Stimulated activated memory B cell treated with anti-CD40 and anti-IgM and Interleukin-4, amounts not matched to agents 10 μg/mL and 1 μg/mL and 100 μg/mL, for 72 hours (primary cell): ENCODE measurements around the gene LSM10.

Experiments
- ATAC-seq: fragments of 150-1000 bp; cut with Tn5 transposase; 2 replicates; pipeline ENCODE4 v1.10.0; 2021
- H3K27ac Mint-ChIP-seq: one replicate; pipeline ENCODE4 v1.8.0; 2022; ENCODE audit warnings: mild to moderate bottlenecking, mixed read lengths
- H3K27me3 Mint-ChIP-seq: one replicate; pipeline ENCODE4 v1.8.0; 2022; ENCODE audit warnings: mixed read lengths
- H3K36me3 Mint-ChIP-seq: one replicate; pipeline ENCODE4 v1.8.0; 2022; ENCODE audit warnings: mixed read lengths
- H3K4me1 Mint-ChIP-seq: one replicate; pipeline ENCODE4 v1.8.0; 2022; ENCODE audit warnings: mixed read lengths
- H3K4me3 Mint-ChIP-seq: one replicate; pipeline ENCODE4 v1.8.0; 2022; ENCODE audit warnings: mild to moderate bottlenecking, moderate library complexity, mixed read lengths
- H3K9me3 Mint-ChIP-seq: one replicate; pipeline ENCODE4 v1.8.0; 2022; ENCODE audit warnings: mixed read lengths

LSM10 gene

DNA sequence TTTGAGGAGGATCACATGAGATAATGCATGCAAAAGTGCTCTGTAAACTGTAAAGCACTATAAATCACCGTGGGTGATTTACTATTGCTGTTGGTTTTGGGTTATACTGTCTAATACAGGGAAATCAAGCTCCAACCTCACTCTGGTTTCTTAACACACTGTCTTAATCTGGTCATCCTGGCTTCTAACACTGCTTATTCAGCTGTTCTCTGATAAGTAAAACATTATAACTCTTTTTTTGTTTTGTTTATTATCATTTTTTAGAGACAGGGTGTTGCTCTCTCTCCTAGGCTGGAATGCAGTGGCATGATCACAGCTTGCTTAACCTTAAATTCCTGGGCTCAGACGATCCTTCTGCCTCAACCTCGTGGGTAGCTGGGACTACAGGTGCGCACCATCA, 21.9 kb upstream of the LSM10 start:
- Mint-ChIP-seq H3K36me3 (no peaks in the 10 kb centered on the region), H3K27ac (no peak overlapping the region), H3K27me3 (no peaks in the 10 kb centered on the region), H3K9me3 (no peaks in the 10 kb centered on the region), H3K4me1 (peaks cover 12% of the 10 kb centered on the region), H3K4me3 (no peak overlapping the region)
- no peak for ATAC-seq

DNA sequence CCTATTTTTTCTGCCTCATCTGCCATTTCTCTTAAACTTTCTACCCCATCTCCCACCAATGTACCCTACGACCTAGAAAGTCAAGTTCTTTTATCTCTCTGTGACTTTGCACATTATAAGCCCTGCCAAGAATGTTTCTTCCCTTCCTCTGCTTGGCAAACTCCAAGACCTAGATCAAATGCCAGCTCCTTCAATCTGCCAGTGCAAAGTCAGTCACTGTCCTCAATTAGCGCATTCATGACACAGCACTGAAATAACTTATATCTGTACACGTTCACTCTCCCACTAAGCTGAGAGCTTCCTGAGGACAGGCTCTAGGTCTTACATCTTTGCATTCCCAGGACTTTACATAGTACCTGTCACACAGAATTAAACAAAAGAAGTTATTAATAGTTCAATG, 21.4 kb upstream of the LSM10 start:
- Mint-ChIP-seq H3K4me3 (no peak overlapping the region), H3K27me3 (no peaks in the 10 kb centered on the region), H3K4me1 (peaks cover 12% of the 10 kb centered on the region), H3K9me3 (no peaks in the 10 kb centered on the region), H3K36me3 (no peaks in the 10 kb centered on the region), H3K27ac (no peak overlapping the region)
- ATAC-seq, result no peak

DNA sequence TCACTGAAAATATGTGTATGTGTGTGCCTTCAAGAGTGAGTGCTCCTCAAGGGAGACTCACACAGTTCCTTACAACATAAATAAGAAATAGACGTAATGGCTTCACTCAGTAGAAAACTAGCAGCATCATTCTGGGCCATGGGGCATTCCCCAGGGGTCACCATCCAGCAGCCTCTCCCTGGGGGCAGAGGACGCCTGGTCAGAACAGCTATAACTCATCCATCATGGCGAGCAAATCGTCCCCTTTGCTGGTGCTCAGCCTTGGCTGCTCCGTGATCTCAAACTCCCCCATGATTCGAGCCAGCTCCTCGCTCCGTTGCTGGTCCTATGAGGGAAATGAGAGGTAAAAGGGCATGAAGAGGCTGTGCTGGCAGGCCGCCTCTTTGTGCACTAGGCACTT, 20.2 kb upstream of the LSM10 start:
- Mint-ChIP-seq H3K4me3 (no peak overlapping the region), H3K27me3 (no peaks in the 10 kb centered on the region), H3K9me3 (no peaks in the 10 kb centered on the region), H3K4me1 (peaks cover 12% of the 10 kb centered on the region), H3K27ac (no peak overlapping the region), H3K36me3 (no peaks in the 10 kb centered on the region)
- no peak for ATAC-seq

DNA sequence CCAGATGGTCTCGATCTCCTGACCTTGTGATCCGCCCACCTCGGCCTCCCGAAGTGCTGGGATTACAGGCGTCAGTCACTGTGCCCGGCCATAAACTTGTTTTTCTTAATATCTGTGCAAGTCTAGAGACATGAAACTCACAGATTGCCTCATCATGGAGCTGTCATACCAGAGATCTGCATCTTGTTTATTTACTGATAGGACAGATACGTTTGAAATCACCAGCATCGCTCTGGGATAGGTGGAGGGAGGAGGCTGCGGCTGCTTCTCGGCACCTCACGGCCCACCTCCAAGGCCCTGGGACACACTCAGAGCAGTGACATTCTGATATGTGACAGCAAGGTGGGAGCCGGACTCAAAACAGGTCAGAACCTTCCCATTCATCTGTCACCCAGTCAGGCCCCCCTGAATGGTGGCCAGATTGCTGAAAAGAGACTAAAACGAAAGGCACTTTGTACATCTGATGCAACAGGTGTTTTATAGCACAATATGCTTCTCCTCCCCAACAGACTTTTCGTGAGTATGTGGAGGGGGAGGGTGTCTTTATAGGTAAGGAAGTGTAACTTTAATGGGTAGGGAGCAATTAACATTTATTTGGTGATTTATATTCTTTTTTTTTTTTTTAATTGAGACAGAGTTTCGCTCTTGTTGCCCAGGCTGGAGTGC, 18.1 kb upstream of the LSM10 start:
- no peak overlapping the region for H3K27ac Mint-ChIP-seq
- H3K9me3 Mint-ChIP-seq, result peaks cover 4% of the 10 kb centered on the region
- ATAC-seq, result no peak
- no peaks in the 10 kb centered on the region for H3K27me3 Mint-ChIP-seq
- peaks cover 15% of the 10 kb centered on the region for H3K4me1 Mint-ChIP-seq
- H3K4me3 Mint-ChIP-seq, result no peak overlapping the region
- peaks cover 7% of the 10 kb centered on the region for H3K36me3 Mint-ChIP-seq

DNA sequence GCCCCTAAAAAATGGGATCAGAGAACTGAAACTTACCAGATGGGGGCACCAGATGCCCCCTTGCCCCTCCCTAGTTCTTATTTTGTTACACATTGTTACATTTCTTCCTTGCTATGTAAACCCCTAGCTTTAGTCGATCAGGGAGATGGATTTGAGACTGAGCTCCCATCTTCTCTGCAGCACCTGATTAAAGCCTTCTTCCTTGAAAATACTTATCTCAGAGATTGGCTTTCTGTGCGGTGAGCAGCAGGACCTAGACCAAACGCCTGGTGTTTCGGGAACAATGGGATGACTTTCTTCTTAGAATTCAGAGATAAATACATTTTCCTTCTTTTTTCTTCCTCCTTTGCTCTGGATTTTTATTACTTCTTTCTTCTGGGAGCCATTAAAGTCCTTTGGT, 16.7 kb upstream of the LSM10 start:
- ATAC-seq, result no peak
- Mint-ChIP-seq H3K27me3 (no peaks in the 10 kb centered on the region), H3K27ac (no peak overlapping the region), H3K9me3 (peaks cover 6% of the 10 kb centered on the region), H3K4me3 (no peak overlapping the region), H3K4me1 (peaks cover 10% of the 10 kb centered on the region), H3K36me3 (peaks cover 14% of the 10 kb centered on the region)

DNA sequence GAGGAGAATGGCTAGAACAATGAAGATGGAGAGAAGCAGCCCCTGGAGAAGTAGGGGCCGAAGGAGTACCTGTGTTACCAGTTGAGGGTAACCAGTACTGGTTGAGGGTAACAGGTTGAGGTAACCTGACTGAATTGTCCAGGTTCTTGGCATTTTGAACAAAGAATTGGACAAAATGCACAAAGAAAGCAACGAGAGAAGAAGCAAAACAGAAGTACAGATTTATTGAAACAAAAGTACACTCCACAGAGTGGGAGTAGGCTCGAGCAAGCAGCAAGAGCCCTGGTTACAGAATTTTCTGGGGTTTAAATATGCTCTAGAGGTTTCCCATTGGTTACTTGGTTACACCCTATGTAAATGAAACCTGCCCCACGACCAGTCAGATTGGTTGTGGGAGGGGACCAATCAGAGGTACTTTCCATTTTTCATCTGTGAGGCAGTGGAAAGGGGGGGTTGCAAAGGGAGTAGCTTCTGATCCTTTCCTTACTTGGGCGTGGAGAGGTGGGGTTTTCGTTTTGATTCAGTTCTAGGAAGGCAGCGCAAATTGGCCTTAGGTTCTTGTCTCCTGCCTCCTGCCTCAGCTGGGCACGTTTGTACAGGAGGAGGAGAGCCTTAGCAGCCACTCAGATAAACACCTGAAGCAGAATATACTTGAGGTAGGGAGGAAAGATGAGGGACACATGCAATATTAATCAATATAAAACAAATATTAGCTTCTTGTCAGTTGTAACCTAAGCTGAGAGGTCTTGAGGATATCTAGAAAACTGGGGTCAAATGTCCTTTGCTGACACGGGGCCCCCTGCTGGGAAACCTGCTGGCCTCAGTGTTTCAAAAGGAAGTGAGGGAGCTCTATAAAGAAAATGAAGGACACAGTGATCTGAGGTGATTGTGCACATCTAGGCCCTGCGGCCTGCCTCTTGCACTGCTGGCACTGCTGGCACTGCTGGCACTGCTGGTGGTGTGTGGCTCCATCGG, 14.3 kb upstream of the LSM10 start:
- peaks cover 10% of the 10 kb centered on the region for H3K4me1 Mint-ChIP-seq
- peaks cover 22% of the 10 kb centered on the region for H3K36me3 Mint-ChIP-seq
- H3K4me3 Mint-ChIP-seq, result no peak overlapping the region
- ATAC-seq, result peak; percentile 53
- peaks cover 6% of the 10 kb centered on the region for H3K9me3 Mint-ChIP-seq
- H3K27ac Mint-ChIP-seq, result peak overlapping the region; percentile 16
- no peaks in the 10 kb centered on the region for H3K27me3 Mint-ChIP-seq

DNA sequence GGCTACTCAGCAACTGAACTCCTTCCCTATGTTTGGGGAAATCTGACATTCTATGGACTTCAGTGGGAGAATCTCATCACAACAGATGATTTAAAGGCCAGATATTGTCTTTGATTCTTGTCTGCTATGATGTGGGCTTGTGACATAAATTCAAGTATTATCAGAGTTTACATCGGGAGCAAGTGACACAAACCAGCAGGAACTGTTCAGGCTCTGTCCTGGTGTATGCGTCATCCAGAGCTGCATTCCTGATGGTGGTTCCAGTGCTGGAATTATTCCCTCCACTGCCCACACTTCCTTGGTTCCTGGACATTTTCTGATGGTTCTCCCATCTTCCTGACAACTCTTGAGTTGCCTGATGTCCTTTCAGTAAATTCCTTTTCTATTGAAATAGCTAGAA, 10.8 kb upstream of the LSM10 start:
- H3K27ac Mint-ChIP-seq, result no peak overlapping the region
- H3K9me3 Mint-ChIP-seq, result peaks cover 11% of the 10 kb centered on the region
- H3K4me1 Mint-ChIP-seq, result peaks cover 17% of the 10 kb centered on the region
- no peak for ATAC-seq
- peaks cover 36% of the 10 kb centered on the region for H3K36me3 Mint-ChIP-seq
- no peak overlapping the region for H3K4me3 Mint-ChIP-seq
- H3K27me3 Mint-ChIP-seq, result no peaks in the 10 kb centered on the region

DNA sequence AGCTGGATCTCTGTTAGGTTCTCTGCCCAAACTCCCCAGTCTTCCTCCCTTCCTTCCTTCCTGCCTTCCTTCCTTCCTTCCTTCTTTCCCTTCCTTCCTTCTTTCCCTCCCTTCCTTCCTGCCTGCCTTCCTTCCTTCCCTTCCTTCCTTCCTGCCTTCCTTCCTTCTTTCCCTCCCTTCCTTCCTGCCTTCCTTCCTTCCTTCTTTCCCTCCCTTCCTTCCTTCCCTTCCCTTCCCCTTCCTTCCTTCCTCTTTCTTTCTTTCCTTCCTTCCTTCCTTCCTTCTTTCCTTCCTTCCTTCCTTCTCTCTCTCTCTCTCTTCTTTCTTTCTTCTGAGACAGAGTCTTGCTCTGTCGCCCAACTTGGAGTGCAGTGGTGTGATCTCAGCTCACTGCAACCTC, 8.7 kb upstream of the LSM10 start:
- H3K4me1 Mint-ChIP-seq, result peaks cover 21% of the 10 kb centered on the region
- H3K36me3 Mint-ChIP-seq, result peaks cover 33% of the 10 kb centered on the region
- H3K27ac Mint-ChIP-seq, result peak overlapping the region; percentile 69
- H3K4me3 Mint-ChIP-seq, result no peak overlapping the region
- no peak for ATAC-seq
- H3K27me3 Mint-ChIP-seq, result no peaks in the 10 kb centered on the region
- peaks cover 9% of the 10 kb centered on the region for H3K9me3 Mint-ChIP-seq

DNA sequence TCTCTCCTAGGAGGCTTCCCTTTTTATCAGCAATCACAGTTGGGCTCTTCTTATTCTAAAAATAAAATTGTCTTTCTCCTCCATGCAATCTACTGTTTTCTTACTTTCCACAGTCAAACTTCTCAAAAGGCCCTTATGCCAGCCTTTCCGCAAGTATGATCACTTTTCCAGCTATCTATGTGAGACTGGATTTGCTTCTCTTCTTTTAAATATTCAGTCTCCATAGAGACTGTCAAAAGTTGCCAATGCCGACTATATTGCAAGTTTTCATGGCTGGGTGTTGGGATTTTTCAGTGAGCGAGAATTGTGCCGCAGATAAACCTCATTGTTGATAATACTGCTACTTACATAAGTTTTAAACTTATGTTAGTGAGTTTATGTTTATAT, 4.8 kb upstream of the LSM10 start:
- Mint-ChIP-seq H3K27ac (peak overlapping the region; percentile 96), H3K27me3 (no peaks in the 10 kb centered on the region), H3K4me1 (peaks cover 41% of the 10 kb centered on the region), H3K4me3 (no peak overlapping the region), H3K9me3 (peaks cover 5% of the 10 kb centered on the region), H3K36me3 (peaks cover 19% of the 10 kb centered on the region)
- ATAC-seq, result no peak

DNA sequence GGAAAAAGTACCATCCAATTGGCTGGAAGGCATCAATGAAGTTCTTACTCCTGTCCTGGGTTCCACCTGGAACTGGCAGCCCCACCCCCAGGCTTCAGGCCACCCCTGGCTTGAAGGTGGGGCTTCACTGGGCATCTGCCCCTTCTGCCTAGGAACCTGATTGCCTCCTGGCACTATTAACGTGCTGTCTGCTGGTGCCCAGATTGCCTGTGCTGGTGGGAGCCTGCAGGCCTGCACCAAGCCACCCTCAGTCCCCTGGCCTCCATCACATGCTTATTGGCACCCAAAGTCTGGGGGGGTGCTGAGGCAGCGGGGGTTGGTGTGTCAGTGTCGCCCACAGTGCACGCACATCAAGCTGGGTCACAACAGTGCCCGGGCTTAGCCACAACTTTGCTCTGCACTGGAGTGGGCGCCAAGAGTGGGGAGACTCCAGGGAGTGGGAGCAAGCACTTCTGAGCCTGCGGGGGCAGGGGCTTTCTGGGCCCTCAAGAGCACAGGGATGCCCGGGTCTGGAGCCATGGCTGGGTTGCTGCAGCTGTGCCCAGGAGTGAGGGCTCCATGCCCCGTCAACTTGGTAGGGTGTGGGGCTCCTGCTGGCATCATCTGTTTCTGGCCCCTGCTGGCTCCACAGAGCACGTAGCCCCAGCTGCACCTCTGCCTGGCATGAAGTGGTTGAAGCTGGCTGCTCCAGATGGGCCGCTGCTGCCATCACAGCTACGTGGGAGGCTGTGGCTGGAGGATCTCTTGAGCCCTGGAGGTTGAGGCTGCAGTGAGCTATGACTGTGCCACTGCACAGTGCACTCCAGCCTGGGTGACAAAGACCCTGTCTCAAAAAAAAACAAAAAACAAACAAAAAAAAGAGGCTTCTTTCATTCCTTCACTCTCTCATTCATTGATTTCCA, 4.1 kb upstream of the LSM10 start:
- no peak for ATAC-seq
- Mint-ChIP-seq H3K4me1 (peaks cover 46% of the 10 kb centered on the region), H3K27ac (peak overlapping the region; percentile 96), H3K36me3 (peaks cover 13% of the 10 kb centered on the region), H3K27me3 (no peaks in the 10 kb centered on the region), H3K4me3 (peak overlapping the region; percentile 86), H3K9me3 (peaks cover 5% of the 10 kb centered on the region)

DNA sequence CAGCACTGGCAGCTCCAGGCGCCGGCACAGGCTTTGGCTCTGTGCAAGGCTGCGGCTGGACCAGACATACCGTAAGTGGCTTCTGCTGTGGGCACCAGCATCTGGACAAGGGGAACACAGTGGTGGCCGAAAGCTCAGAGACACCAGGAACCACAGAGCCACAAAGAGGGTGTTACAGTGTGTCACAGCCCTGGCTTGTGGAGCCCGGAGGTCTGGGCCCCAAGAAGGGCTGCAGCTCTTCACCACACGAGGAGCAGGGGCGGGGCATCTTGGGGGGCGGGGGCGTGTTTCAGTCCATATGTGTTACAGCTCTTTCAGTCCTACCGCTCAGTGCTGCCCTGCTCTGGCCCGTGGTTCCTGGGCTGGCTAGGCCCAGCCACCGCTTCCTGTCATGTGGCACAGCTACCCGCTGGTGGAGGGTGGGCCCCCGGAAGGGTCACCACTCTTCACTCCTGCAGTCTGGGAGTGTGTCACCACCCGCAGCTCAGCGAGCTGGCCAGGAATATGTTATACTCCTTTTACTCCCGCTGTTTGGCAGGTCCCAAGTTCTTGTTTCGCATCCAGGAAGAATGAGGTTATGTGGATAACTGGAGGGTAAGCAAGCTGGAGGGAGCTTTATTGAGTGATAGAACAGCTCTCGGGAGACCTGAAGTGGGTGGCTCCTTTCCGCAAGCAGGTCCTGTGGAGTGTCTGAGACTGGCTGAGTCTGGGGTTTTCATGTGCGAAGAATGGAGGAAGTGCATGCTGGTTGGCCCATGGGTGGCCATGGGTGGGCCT, 3.3 kb upstream of the LSM10 start:
- peak; percentile 89 for ATAC-seq
- Mint-ChIP-seq H3K27ac (peak overlapping the region; percentile 96), H3K4me3 (peak overlapping the region; percentile 86), H3K27me3 (no peaks in the 10 kb centered on the region), H3K4me1 (peaks cover 48% of the 10 kb centered on the region), H3K9me3 (no peaks in the 10 kb centered on the region), H3K36me3 (peaks cover 5% of the 10 kb centered on the region)

DNA sequence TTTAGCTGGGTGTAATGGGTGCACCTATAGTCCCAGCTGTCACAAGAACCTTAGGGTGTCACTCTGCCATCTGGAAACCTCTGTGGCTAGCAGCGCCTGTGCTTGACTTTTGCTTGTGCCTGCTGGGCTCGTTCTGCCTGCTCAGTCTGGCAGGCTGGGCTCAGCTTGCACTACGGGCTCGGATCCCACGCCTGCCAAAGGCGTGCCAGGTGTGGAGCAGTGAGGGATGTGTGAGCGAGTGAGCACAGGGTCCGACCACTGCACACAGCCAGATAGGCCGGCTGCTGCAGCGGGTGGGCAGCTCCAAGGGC, 2.8 kb upstream of the LSM10 start:
- ATAC-seq, result no peak
- Mint-ChIP-seq H3K4me1 (peaks cover 49% of the 10 kb centered on the region), H3K4me3 (peak overlapping the region; percentile 68), H3K27me3 (no peaks in the 10 kb centered on the region), H3K36me3 (peaks cover 5% of the 10 kb centered on the region), H3K27ac (peak overlapping the region; percentile 96), H3K9me3 (no peaks in the 10 kb centered on the region)

DNA sequence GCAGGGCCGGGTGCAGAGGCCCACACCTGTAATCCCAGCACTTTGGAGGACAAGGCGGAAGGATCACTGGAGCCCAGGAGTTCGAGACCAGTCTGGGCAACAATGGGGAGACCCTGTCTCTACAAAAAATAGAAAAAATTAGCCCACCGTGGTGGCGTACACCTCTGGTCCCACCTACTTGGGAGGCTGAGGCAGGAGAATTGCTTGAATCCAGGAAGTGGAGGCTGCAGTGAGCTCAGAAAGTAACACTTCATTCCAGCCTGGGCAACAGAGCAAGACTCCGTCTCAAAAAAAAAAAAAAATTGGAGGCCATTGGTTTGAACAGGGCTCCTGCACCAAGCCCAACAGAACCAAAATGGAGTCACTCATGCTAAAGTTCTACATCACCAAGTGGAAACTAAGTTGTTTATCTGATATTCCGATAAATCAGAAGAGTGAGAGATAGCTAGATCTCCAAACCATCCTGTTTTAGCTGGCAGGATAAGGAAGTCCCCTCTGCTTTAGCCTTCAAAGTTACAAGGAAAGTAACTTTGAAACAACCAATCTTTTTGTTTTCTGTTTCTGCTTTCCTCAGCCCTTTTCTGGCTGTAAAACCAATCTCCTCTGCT, 766 bp upstream of the LSM10 start:
- Mint-ChIP-seq H3K9me3 (no peaks in the 10 kb centered on the region), H3K4me3 (peak overlapping the region; percentile 99), H3K36me3 (no peaks in the 10 kb centered on the region), H3K27me3 (no peaks in the 10 kb centered on the region), H3K4me1 (peaks cover 49% of the 10 kb centered on the region), H3K27ac (peak overlapping the region; percentile 97)
- ATAC-seq, result no peak

DNA sequence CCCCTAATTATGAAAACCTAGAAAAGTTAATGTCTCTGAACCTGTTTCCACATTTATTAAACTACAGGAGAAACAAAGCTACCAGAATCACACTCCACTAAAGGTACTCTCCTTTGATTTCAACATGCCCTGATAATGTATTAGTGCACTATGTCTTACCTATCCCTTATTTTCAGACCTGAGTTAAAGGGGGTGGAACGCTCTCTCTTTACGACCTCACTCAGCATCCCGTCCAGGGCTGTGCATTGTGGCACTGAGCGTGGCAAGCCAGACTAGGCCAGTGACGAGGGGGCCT, 678 bp downstream of the LSM10 start:
- Mint-ChIP-seq H3K27me3 (no peaks in the 10 kb centered on the region), H3K27ac (peak overlapping the region; percentile 97), H3K9me3 (no peaks in the 10 kb centered on the region), H3K4me3 (peak overlapping the region; percentile 99), H3K36me3 (peaks cover 11% of the 10 kb centered on the region), H3K4me1 (peaks cover 54% of the 10 kb centered on the region)
- ATAC-seq, result peak; percentile 45
